Smooth muscle cell (in vitro differentiated cells): ENCODE measurements around the gene ZNF106. TPM values are rescaled to one million over a fixed set of nuclear protein-coding genes. Genes with fewer than 3 reads are reported as not detected.

Source experiments
- DNase-seq: peaks from one replicate; lab custom pipeline; 2025; ENCODE audit not compliant: unreplicated experiment; lab: John Stamatoyannopoulos, UW
- H2AFZ ChIP-seq: fragments of 200-600 bp; sonication (generic); 2 replicates; pipeline ENCODE4 v1.6.0; 2016; ENCODE audit warnings: antibody characterized with exemption, low read depth, mild to moderate bottlenecking
- H3F3A ChIP-seq: fragments of 200-600 bp; sonication (generic); 2 replicates; pipeline ENCODE4 v1.6.0; 2017; ENCODE audit warnings: antibody characterized with exemption, low read depth
- H3K27ac ChIP-seq: fragments of 200-600 bp; sonication (generic); 2 replicates; pipeline ENCODE4 v1.5.1; 2016; ENCODE audit warnings: low read depth, mild to moderate bottlenecking
- H3K27me3 ChIP-seq: fragments of 200-600 bp; sonication (generic); 2 replicates; pipeline ENCODE4 v1.6.1; 2016; ENCODE audit warnings: low read depth, mild to moderate bottlenecking
- H3K36me3 ChIP-seq: fragments of 200-600 bp; sonication (generic); 2 replicates; pipeline ENCODE4 v1.5.1; 2016; ENCODE audit warnings: low read depth
- H3K4me1 ChIP-seq: fragments of 200-600 bp; sonication (generic); 2 replicates; pipeline ENCODE4 v1.5.1; 2016; ENCODE audit warnings: low read depth
- H3K4me2 ChIP-seq: fragments of 200-600 bp; sonication (generic); 2 replicates; pipeline ENCODE4 v1.6.0; 2016; ENCODE audit warnings: mild to moderate bottlenecking
- H3K4me3 ChIP-seq: fragments of 200-600 bp; sonication (generic); 2 replicates; pipeline ENCODE4 v1.5.1; 2016; ENCODE audit warnings: mild to moderate bottlenecking
- H3K79me2 ChIP-seq: fragments of 200-600 bp; sonication (generic); 2 replicates; pipeline ENCODE4 v1.6.0; 2016; ENCODE audit warnings: low read depth, mild to moderate bottlenecking
- H3K9ac ChIP-seq: fragments of 200-600 bp; sonication (generic); 2 replicates; pipeline ENCODE4 v1.6.0; 2016; ENCODE audit warnings: low read depth
- H3K9me3 ChIP-seq: fragments of 200-600 bp; sonication (generic); replicated peaks from 2 replicates; pipeline ENCODE4 v1.5.1; 2016; ENCODE audit warnings: low read depth
- H4K20me1 ChIP-seq: fragments of 200-600 bp; sonication (generic); 2 replicates; pipeline ENCODE4 v1.6.0; 2016; ENCODE audit warnings: low read depth
- CTCF ChIP-seq: fragments of 200-600 bp; sonication (generic); IDR thresholded peaks from 2 replicates; pipeline ENCODE4 v1.5.1; 2017; ENCODE audit warnings: borderline replicate concordance, mild to moderate bottlenecking, antibody characterized with exemption; ENCODE audit not compliant: insufficient read depth, poor library complexity, severe bottlenecking
- WGBS: methylation state at CpG from one replicate; pipeline ENCODE4 v1.1.7; 2016; ENCODE audit warnings: low lambda C conversion rate; 5-methylcytosine and 5-hydroxymethylcytosine counted together
- polyA plus RNA-seq: library from polyadenylated mRNA; unstranded; fragments of >200 nt; fragmentation: Nextera tagmentation; extraction: Ambion mirVana; gene quantifications from 2 replicates; pipeline ENCODE4 v1.2.1, GENCODE V29; 2016
- total RNA-seq: library from RNA; depleted of rRNA; stranded (reverse); fragments of >200 nt; gene quantifications from 2 replicates; pipeline ENCODE4 v1.2.3, GENCODE V29; 2014

ZNF106 gene
- total RNA-seq = 27.2 and 57.9 TPM in 2 replicates
- polyA plus RNA-seq = 24.5 and 35.7 TPM in 2 replicates

DNA sequence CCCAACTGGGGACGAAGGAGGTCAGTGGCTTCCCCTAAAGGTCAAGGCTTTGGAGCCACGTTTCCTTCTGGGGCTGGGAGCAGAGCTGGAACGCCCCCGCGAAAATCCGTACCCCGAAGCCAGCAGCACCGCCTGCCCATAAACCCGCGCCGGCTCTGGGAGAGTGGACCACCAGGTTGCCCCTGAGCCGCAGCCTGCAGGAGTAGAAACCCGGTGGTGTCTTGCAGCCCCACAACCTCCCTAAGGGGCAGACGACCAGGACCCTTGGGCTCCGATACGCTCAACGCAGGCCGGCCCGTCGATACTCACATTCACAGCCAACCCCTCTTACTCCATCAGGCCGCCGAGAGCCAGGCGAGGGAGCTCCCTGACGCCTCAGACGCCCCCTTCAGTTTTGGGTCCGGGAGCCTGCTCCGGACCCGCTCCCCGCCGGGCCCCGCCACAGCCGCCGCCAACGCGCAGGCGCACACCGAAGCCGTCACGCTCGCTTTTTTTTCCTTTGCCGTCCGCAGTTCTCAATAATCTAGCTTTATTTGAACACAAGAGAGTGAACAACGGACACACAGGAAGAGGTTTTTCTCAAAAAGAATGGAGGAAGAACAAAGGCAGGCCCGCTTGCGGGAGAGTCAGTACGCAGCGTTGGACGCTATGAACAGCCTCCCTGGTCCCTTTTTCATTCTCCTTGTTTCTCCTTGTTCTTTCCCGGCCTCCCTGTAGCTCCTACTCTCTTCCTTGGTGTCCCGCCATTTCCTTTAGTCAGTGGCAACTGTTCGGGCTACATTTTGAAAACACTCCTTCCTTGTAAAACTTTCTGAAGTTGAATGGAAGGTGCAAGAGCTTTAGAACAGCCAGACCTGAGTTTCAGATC, at the start of gene ZNF106:
Gene ZNF106 (minus strand): TSS at position 471 of the 868 bp plus-strand sequence. CDS start 18,852 bp downstream, outside the sequence.
- Histone ChIP-seq H3K36me3 (no peaks in the 10 kb centered on the region), H3K4me3 (peak within 1 kb of the TSS; percentile 75), H2AFZ (peak within 1 kb of the TSS; percentile 98), H3K4me1 (peaks cover 18% of the 10 kb centered on the region), H3K4me2 (peak within 1 kb of the TSS; percentile 100), H3K27ac (peak within 1 kb of the TSS; percentile 100), H4K20me1 (peaks cover 17% of the 10 kb centered on the region), H3K27me3 (no peaks in the 10 kb centered on the region), H3K9me3 (no peaks in the 10 kb centered on the region), H3K79me2 (peaks cover 52% of the 10 kb centered on the region), H3F3A (peaks cover 16% of the 10 kb centered on the region), H3K9ac (peak within 1 kb of the TSS; percentile 99)
- WGBS = 2% methylated on average over 50 of the region's 51 CpGs
- DNase-seq = peak; percentile 78
- no peak for TF ChIP-seq CTCF

- no peaks in the 10 kb centered on the region for H3K4me1 ChIP-seq
- peaks cover 6% of the 10 kb centered on the region for H3F3A ChIP-seq
- no peaks in the 10 kb centered on the region for H3K27me3 ChIP-seq
- no peak overlapping the region for H3K4me2 ChIP-seq
- no peak overlapping the region for H2AFZ ChIP-seq
- H3K27ac ChIP-seq = no peak overlapping the region
- H3K9ac ChIP-seq = no peak overlapping the region
- 94% methylated on average over 1 of the region's 1 CpG for WGBS
- H3K9me3 ChIP-seq = no peaks in the 10 kb centered on the region
- no peaks in the 10 kb centered on the region for H4K20me1 ChIP-seq
- peaks cover 20% of the 10 kb centered on the region for H3K36me3 ChIP-seq
- H3K79me2 ChIP-seq = no peaks in the 10 kb centered on the region
- H3K4me3 ChIP-seq = no peak overlapping the region
- no peak for TF ChIP-seq CTCF
- DNase-seq = no peak
Measured at GRCh38 chr15:42533246-42533645, 42.3 kb upstream of the ZNF106 start.

- Histone ChIP-seq H3K9ac (no peak overlapping the region), H3K36me3 (peaks cover 20% of the 10 kb centered on the region), H3K4me3 (no peak overlapping the region), H3K4me2 (no peak overlapping the region), H3K27me3 (no peaks in the 10 kb centered on the region), H3K27ac (no peak overlapping the region), H2AFZ (no peak overlapping the region), H3K79me2 (no peaks in the 10 kb centered on the region), H3K4me1 (no peaks in the 10 kb centered on the region), H4K20me1 (no peaks in the 10 kb centered on the region), H3F3A (no peaks in the 10 kb centered on the region), H3K9me3 (no peaks in the 10 kb centered on the region)
- DNase-seq = no peak
- no peak for TF ChIP-seq CTCF
- WGBS = 94% methylated on average over 3 of the region's 3 CpGs
Measured at GRCh38 chr15:42528970-42529369, 38.0 kb upstream of the ZNF106 start.
